Effector memory CD4-positive, alpha-beta T cell (primary cell): ENCODE data around the gene CNGB1.

ENCODE experiments used
- DNase-seq, 3 donors: peaks; one replicate each; pipeline ENCODE4 v3.0.0-alpha.2; 2020
- H3K27ac ChIP-seq: 2 replicates; pipeline ENCODE4 v1.7.0; 2013; ENCODE audit warnings: mild to moderate bottlenecking, low read length, moderate library complexity; ENCODE audit not compliant: insufficient read depth, poor library complexity, severe bottlenecking
- H3K27me3 ChIP-seq: replicated peaks from 2 replicates; pipeline ENCODE4 v1.7.0; 2013; ENCODE audit warnings: mild to moderate bottlenecking, low read length; ENCODE audit not compliant: insufficient read depth, control insufficient read depth, poor library complexity, severe bottlenecking
- H3K36me3 ChIP-seq: 2 replicates; pipeline ENCODE4 v1.7.0; 2013; ENCODE audit warnings: mild to moderate bottlenecking, low read length, moderate library complexity; ENCODE audit not compliant: control insufficient read depth, insufficient read depth
- H3K4me1 ChIP-seq: 2 replicates; pipeline ENCODE4 v1.7.0; 2013; ENCODE audit warnings: low read length, mild to moderate bottlenecking; ENCODE audit not compliant: control insufficient read depth, insufficient read depth, poor library complexity, severe bottlenecking
- H3K4me3 ChIP-seq: 2 replicates; pipeline ENCODE4 v1.7.0; 2013; ENCODE audit warnings: low read length, low read depth, mild to moderate bottlenecking; ENCODE audit not compliant: insufficient read depth, poor library complexity, severe bottlenecking
- H3K9me3 ChIP-seq: 2 replicates; pipeline ENCODE4 v1.7.0; 2013; ENCODE audit warnings: mild to moderate bottlenecking, low read length, moderate library complexity; ENCODE audit not compliant: control insufficient read depth

The CNGB1 gene

DNA sequence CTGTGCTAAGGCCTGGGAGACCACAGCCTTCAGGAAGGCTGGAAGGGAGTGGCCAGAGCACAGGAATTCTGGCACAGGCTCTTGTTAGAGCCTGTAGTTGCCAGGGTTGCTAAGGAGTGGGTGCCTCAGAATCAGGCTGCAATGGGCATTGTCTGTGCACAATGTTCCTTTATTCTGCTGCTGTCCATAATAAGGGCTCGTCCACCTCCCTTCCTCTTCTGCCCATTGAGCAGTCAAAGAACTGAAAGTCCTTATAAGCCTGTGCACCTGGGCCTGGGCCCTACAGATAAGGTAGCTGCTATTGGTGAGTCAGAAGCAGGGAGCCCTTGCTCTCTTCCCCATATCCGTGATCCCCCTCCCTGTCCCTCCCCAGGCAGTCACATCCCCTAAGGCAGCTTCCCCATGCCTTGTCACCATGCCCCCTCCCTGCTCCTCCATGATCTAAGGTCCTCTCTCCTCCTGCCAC, 5.4 kb upstream of the CNGB1 start:
- no peaks in the 10 kb centered on the region for H3K36me3 ChIP-seq
- H3K4me1 ChIP-seq = no peaks in the 10 kb centered on the region
- no peak overlapping the region for H3K4me3 ChIP-seq
- H3K27me3 ChIP-seq = no peaks in the 10 kb centered on the region
- no peak overlapping the region for H3K27ac ChIP-seq
- no peak for DNase-seq
- H3K9me3 ChIP-seq = no peaks in the 10 kb centered on the region

DNA sequence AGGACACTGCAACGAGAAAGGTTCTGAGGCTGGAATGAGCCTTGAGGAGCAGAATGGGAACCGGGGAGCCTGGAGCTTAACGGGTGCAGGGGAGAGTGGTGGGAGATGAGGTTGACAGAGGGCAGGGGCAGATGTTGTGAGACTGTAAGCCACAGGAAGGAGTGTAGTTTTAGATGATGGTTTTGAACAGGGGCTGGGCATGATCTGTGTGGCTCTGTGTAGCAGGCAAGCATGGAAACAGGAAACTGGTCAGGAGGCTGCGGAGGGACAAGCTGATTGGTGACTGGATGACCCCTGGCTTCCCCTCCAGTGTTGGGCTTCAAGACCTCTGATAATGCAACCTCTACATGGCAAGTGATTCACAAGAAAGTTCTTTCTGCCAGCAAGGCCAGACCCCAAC, 1.4 kb upstream of the CNGB1 start:
- no peaks in the 10 kb centered on the region for H3K27me3 ChIP-seq
- H3K4me1 ChIP-seq = no peaks in the 10 kb centered on the region
- no peak for DNase-seq
- no peaks in the 10 kb centered on the region for H3K9me3 ChIP-seq
- H3K36me3 ChIP-seq = no peaks in the 10 kb centered on the region
- no peak overlapping the region for H3K4me3 ChIP-seq
- H3K27ac ChIP-seq = no peak overlapping the region

DNA sequence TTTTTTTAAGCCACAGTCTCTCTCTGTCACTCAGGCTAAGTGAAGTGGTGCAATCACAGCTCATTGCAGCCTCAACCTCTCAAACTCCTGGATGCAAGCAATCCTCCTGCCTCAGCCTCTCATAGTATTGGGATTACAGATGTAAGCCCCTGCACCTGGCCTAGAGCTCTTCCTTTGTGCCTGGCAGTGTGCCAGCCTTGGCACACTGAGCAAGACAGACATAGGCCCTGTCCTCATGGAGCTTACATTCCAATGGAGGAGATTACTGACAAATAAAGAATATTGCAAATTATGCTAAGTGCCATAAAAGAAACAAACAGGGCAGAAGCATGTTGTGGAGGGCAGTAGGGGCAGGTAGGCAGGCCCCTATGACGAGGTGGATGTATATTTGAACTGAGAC, 920 bp upstream of the CNGB1 start:
- Histone ChIP-seq H3K4me1 (no peaks in the 10 kb centered on the region), H3K9me3 (no peaks in the 10 kb centered on the region), H3K36me3 (no peaks in the 10 kb centered on the region), H3K27me3 (no peaks in the 10 kb centered on the region), H3K4me3 (no peak overlapping the region), H3K27ac (no peak overlapping the region)
- DNase-seq = no peak

DNA sequence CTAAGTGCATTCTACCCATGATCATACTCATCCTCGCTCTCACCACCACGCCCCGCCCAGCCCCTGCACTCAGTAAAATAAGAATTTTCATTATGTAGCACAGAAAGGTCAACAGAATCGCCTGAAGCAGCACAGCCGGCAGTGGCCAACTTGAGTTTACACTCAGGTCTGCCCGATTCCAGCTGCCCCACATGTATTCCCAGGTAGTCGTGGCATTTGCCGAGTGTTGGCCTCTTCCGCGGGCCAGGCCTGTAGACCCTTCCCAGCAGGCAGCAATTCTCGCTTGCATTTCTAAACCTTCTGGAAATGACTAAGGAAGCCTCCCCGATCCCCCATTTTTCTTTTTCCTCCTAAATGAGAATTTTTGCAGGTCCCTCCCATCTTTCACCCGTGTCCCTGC, 609 bp downstream of the CNGB1 start:
- no peak for DNase-seq
- Histone ChIP-seq H3K27ac (no peak overlapping the region), H3K9me3 (no peaks in the 10 kb centered on the region), H3K36me3 (no peaks in the 10 kb centered on the region), H3K27me3 (no peaks in the 10 kb centered on the region), H3K4me1 (no peaks in the 10 kb centered on the region), H3K4me3 (no peak overlapping the region)

DNA sequence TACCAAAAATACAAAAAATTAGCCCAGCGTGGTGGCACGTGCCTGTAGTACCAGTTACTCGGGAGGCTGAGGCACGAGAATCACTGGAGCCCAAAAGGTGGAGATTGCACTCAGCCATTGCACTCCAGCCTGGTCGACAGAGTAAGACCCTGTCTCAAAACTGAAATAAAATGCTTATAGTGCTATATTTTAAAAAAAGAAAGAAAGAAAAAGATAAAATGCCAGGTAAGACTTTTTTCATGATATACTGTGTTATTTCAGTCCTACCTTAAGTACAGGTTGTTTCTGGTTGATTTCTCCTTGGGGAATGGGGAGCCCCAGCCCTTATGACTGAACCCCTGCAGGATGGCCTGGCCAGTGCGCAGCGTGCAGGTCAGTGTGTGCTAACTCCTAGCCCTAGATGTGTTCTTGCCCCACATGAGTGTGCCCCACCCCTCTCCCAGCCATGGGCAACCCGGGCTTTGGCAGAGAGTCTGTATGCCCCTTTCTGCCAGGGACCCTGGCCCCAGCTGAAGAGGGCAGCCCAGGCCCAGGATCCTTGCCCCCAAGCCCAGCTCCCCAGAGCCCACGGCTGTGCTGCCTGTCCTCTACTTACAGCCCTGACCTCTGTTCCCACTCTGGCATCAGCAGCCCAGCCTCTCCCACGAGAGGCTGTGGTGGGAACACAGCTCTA, 1.3 kb downstream of the CNGB1 start:
- Histone ChIP-seq H3K4me1 (no peaks in the 10 kb centered on the region), H3K27ac (no peak overlapping the region), H3K27me3 (no peaks in the 10 kb centered on the region), H3K36me3 (no peaks in the 10 kb centered on the region), H3K9me3 (no peaks in the 10 kb centered on the region), H3K4me3 (no peak overlapping the region)
- no peak for DNase-seq

DNA sequence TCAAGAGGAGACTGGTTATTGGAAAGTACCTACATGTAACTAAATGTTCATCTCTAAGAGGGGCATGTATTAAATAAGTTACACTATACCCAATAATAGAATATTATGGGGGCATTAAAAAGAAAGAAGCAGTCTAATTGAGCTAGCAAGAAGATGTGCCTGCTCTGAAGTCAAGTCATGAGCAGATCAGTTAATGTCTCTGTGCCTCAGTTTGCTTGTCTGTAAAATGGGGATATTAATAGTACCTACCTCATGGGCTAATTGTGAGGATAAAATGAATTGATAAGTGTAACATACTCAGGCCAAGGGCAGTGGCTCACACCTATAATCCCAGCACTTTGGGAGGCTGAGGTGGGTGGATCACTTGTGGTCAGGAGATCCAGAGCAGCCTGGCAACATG, 3.0 kb downstream of the CNGB1 start:
- no peak for DNase-seq
- Histone ChIP-seq H3K4me3 (no peak overlapping the region), H3K27me3 (no peaks in the 10 kb centered on the region), H3K4me1 (no peaks in the 10 kb centered on the region), H3K27ac (no peak overlapping the region), H3K36me3 (no peaks in the 10 kb centered on the region), H3K9me3 (no peaks in the 10 kb centered on the region)

DNA sequence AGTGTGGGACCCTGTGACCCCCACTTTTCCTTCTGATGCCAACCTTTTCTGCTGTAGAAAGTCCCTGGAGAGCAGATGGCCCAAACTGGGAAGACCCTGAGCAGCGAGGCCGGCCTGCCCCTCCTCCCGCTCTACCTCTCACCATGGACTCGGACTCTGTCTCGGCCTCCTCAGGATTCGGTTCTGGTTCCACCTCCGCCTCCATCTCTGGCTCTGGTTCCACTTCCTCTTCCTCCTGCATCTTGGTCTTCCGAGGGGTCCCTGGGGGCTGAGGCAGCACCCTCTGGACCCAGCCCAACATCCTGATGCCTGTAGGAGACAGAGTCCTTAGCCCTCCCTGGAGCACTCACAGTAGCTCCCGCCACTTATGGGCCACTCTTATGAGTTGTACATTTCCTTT, 3.9 kb downstream of the CNGB1 start:
- Histone ChIP-seq H3K4me1 (no peaks in the 10 kb centered on the region), H3K36me3 (no peaks in the 10 kb centered on the region), H3K27ac (no peak overlapping the region), H3K27me3 (no peaks in the 10 kb centered on the region), H3K4me3 (no peak overlapping the region), H3K9me3 (no peaks in the 10 kb centered on the region)
- DNase-seq = no peak

DNA sequence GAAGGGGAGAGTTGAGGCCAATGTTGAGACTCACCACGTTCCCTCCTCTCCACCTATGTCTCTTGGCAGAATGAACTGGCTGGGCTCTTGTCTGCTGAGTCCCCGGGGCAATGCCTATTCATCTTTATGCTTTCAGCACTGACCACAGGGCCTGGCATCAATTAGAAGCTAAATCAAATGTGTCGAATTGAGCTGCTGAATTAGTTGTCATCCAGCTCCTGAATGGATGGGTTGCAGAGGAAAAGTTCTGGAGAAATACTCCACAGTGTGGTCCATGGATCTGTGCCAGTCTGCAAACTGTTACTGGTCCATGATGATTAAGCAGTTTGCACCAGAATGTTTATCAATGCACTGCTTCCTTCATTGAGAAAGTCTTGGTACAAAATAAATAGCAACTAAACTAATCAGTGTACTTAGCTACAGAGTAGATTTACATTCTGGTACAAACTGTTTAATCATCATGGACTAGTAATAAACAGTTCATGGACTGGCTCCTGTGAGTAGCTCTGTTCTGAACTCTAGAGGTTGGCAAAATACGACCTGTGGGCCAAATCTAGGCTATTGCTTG, 4.6 kb downstream of the CNGB1 start:
- Histone ChIP-seq H3K4me3 (no peak overlapping the region), H3K36me3 (no peaks in the 10 kb centered on the region), H3K27me3 (no peaks in the 10 kb centered on the region), H3K4me1 (no peaks in the 10 kb centered on the region), H3K9me3 (no peaks in the 10 kb centered on the region), H3K27ac (no peak overlapping the region)
- DNase-seq = no peak

DNA sequence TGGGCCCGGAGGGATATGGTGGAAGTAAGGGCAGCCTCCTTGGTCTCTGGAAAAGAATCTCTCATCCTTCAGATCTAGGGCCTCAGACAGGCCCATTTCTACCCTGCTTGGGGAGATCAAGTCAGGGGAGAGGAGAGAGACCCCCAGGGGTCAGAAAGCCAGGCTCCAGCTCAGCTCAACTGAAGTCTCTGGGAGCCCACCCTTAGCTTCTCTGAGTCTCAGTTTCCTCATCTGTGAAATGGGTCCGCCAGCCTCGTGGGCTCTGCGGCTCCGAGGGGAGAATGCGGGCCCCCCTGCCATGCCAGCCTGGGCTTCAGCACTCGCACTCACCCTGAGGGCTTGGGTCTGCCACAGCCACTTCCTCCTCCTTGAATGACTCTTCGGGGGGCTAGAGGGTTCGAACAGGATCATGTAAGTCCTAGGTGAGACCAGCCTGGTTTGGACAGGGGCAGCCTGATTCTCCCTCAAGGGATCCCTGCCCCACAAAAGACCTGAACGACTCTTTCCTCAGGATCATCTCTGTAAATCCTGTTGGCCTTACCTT, 6.7 kb downstream of the CNGB1 start:
- no peak overlapping the region for H3K4me3 ChIP-seq
- no peaks in the 10 kb centered on the region for H3K9me3 ChIP-seq
- H3K27me3 ChIP-seq = no peaks in the 10 kb centered on the region
- H3K4me1 ChIP-seq = no peaks in the 10 kb centered on the region
- no peaks in the 10 kb centered on the region for H3K36me3 ChIP-seq
- DNase-seq = no peak
- no peak overlapping the region for H3K27ac ChIP-seq

DNA sequence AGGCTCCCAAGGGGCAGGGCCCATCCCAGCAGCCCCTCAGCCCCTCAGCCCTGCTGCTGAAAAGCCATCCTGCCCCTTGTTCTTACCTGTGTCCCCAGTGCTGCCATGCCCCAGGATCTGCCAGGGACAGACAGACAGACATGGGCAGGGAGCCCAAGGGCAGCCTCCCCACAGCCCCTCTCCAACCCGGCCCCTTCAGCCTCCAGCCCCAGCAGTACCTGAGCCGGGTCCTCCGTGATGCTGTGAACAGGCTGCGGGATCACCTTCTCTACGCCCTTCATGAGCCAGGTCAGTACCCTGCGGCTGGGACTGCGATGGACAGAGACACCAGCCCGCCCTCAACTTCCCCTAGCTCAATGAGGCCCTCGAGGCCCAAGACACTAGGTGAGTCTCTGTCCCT, 8.2 kb downstream of the CNGB1 start:
- H3K9me3 ChIP-seq = no peaks in the 10 kb centered on the region
- H3K27me3 ChIP-seq = no peaks in the 10 kb centered on the region
- DNase-seq = no peak
- H3K4me3 ChIP-seq = no peak overlapping the region
- no peaks in the 10 kb centered on the region for H3K4me1 ChIP-seq
- no peak overlapping the region for H3K27ac ChIP-seq
- no peaks in the 10 kb centered on the region for H3K36me3 ChIP-seq
